Gastroesophageal sphincter (tissue), 4 donors: ENCODE measurements around the gene NAV2. TPM values are rescaled to one million over a fixed set of nuclear protein-coding genes. Genes with fewer than 3 reads are reported as not detected.
A peak's percentile ranks its signal among the peaks of the same experiment; 100 is the strongest.

ENCODE experiments used
- ATAC-seq: fragments of 150-250 bp; one replicate; pipeline ENCODE4 v1.9.1; 2016; ENCODE audit warnings: mild to moderate bottlenecking, moderate library complexity
- H3K27ac ChIP-seq, 4 donors: fragments of 200-600 bp; sonication (generic) in 3 of 4; 1 replicate in 3 of 4; 2 replicates in 1 of 4; pipeline ENCODE4 v1.5.1; 2016 to 2019
- H3K27me3 ChIP-seq: fragments of 200-600 bp; sonication (generic); one replicate; pipeline ENCODE4 v1.5.1; 2019
- H3K36me3 ChIP-seq, 2 donors: fragments of 200-600 bp; sonication (generic); one replicate each; pipeline ENCODE4 v1.5.1; 2019; ENCODE audit warnings: control low read depth in 1 of 2
- H3K4me1 ChIP-seq, 3 donors: fragments of 200-600 bp; sonication (generic); 1 replicate in 2 of 3; 2 replicates in 1 of 3; pipeline ENCODE4 v1.5.1; 2016 to 2019; ENCODE audit warnings: control low read depth in 2 of 3
- H3K4me3 ChIP-seq, 2 donors: fragments of 200-600 bp; sonication (generic); one replicate each; pipeline ENCODE4 v1.5.1; 2019; ENCODE audit warnings: mild to moderate bottlenecking in 1 of 2, moderate library complexity in 1 of 2
- H3K9me3 ChIP-seq, 3 donors: fragments of 200-600 bp; sonication (generic); one replicate each; pipeline ENCODE4 v1.5.1; 2017 to 2019; ENCODE audit warnings: control low read depth in 2 of 3
- EP300 ChIP-seq: sonication (generic); formaldehyde crosslinking; IDR thresholded peaks from one replicate; pipeline ENCODE4 v1.6.1; 2017; ENCODE audit warnings: antibody characterized with exemption, mild to moderate bottlenecking
- POLR2A ChIP-seq, 2 donors: fragments of 450-650 bp; IDR thresholded peaks; one replicate each; pipeline ENCODE4 v1.6.1; 2017; ENCODE audit warnings: antibody characterized with exemption in 2 of 2, mild to moderate bottlenecking in 2 of 2, moderate library complexity in 1 of 2
- POLR2AphosphoS5 ChIP-seq: sonication (generic); formaldehyde crosslinking; IDR thresholded peaks from one replicate; pipeline ENCODE4 v1.6.1; 2017; ENCODE audit warnings: antibody characterized with exemption
- WGBS, 2 donors: methylation state at CpG; one replicate each; pipeline ENCODE4 v1.1.5; 2018; ENCODE audit warnings: low coverage in 1 of 2; 5-methylcytosine and 5-hydroxymethylcytosine counted together
- total RNA-seq, 4 donors: library from RNA; depleted of rRNA; stranded (reverse); fragments of >200 nt; gene quantifications; one replicate each; pipeline ENCODE4 v1.1.0, GENCODE V29; 2016
- TF ChIP-seq, protein P1 (sequence below), 4 experiments: fragments of 200-600 bp in 2 of 4; fragments of 450-650 bp in 2 of 4; sonication (generic) in 1 of 4; IDR thresholded peaks; one replicate each; pipeline ENCODE4 v1.5.1; 2017 to 2019; ENCODE audit warnings: antibody characterized with exemption in 4 of 4, mild to moderate bottlenecking in 2 of 4, moderate library complexity in 2 of 4

NAV2 gene
- total RNA-seq, 4 donors from 2014 or later = 19.5 to 57.1 (median 43.4) TPM

DNA sequence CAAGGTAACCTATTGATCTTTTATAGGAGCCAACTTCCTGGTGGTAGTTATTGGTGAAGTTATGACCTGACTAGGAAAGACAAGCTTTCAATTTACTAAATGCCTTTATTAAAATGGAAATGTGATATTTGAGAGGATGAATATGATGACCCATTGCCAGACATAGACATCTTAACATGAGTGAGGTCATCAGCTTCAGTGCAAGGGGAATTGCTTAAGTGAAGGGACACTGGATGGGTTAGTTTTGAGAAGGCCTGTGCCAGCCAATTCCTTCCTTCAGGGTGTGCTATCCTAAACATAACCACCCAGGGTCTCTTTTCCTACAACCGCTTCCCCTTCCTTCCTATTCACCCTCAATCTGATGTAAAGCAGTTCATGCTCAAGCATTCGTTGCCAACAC lies 21.5 kb downstream of the NAV2 start:
- Histone ChIP-seq H3K4me3 (no peak overlapping the region), H3K4me1 (peaks cover 9 to 96% (median 11%) of the 10 kb centered on the region in 3 donors), H3K36me3 (no peaks in the 10 kb centered on the region), H3K9me3 (no peaks in the 10 kb centered on the region), H3K27me3 (no peaks in the 10 kb centered on the region), H3K27ac (peak overlapping the region; percentile 77 to 80 (median 79))
- no peak for ATAC-seq
- WGBS, 2 donors = 69 to 79% methylated on average over 2 of the region's 2 CpGs
- no peak for TF ChIP-seq EP300
- TF ChIP-seq POLR2A (IDR thresholded peaks at IDR 0.05) = no peak
- TF ChIP-seq POLR2AphosphoS5 = no peak
- TF ChIP-seq, protein P1, sequence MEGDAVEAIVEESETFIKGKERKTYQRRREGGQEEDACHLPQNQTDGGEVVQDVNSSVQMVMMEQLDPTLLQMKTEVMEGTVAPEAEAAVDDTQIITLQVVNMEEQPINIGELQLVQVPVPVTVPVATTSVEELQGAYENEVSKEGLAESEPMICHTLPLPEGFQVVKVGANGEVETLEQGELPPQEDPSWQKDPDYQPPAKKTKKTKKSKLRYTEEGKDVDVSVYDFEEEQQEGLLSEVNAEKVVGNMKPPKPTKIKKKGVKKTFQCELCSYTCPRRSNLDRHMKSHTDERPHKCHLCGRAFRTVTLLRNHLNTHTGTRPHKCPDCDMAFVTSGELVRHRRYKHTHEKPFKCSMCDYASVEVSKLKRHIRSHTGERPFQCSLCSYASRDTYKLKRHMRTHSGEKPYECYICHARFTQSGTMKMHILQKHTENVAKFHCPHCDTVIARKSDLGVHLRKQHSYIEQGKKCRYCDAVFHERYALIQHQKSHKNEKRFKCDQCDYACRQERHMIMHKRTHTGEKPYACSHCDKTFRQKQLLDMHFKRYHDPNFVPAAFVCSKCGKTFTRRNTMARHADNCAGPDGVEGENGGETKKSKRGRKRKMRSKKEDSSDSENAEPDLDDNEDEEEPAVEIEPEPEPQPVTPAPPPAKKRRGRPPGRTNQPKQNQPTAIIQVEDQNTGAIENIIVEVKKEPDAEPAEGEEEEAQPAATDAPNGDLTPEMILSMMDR (IDR thresholded peaks at IDR 0.05) = no peak

DNA sequence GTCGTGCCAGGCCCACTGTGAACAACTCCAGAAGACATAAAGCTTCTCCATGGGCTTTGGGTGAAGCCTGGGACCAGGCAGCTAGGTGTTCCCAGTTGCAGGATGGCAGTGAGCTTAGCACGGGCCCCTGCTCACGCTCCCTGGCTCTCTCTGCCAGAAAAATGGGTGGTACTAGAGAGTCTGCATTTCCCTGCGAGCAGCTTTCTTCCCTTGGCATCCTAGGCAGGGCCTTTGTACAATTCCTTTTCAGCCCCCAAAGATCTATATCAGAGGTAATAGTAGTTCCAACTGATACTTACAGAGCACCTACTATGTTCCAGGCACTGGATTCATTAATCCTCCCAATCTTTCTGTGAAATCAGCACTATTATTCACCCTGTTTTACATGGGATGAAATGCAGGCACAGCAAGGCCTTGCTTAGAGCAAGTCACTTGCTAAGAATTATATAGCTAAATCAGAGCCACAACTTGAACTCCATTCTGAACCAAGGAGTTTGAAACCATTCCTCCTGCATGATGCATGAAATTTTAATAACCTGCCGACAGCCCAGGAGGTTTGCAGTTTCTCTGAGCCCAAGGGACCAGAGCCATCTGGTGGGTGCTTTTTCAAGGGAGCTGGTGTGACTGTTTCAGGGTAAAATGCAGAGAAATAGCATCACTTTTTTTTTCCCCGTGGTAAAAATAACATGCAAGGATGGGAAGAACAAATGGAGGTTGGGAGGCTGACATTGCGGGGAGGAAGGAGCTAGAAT lies 22.7 kb downstream of the NAV2 start:
- peak; percentile 68 for ATAC-seq
- Histone ChIP-seq H3K27me3 (no peaks in the 10 kb centered on the region), H3K27ac (peak overlapping the region; percentile 77 to 80 (median 79)), H3K4me1 (peaks cover 7 to 96% (median 15%) of the 10 kb centered on the region in 3 donors), H3K36me3 (no peaks in the 10 kb centered on the region), H3K4me3 (no peak overlapping the region), H3K9me3 (no peaks in the 10 kb centered on the region)
- WGBS, 2 donors = 50 to 56% methylated on average over 3 to 4 of the region's 7 CpGs
- no peak for TF ChIP-seq POLR2A (IDR thresholded peaks at IDR 0.05)
- TF ChIP-seq EP300 = no peak
- peak; percentile 55 for TF ChIP-seq POLR2AphosphoS5
- TF ChIP-seq, protein P1 (IDR thresholded peaks at IDR 0.05) = peak; percentile 17 to 64 (median 58)

DNA sequence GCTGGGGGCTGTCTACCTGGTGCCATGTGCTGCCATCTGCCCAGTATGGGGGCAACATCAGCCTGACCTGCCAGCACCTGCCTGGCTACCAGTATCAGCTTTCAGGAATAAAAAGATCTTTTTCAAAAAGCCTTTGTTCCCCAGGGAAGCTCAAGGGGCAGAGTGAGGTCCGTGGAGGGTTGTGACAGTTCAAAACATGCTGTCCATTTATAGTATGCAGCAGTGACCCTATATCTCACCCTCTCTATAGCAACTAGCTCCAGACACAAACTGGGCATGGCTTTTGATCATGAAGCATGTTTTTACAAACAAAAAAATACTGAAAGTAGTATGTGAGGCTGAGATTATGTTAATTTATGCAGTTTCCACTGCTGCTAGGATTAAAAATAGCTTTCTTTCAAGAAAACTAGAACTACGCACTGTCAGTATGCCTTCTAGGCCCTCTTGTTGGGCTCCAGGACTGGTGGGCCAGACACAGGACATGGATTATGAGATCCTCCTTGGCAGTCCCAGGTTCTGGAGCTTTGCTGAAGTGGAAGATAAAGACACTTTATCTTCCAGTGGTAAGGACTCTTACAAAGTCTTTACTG lies 23.4 kb downstream of the NAV2 start:
- ATAC-seq = no peak
- Histone ChIP-seq H3K9me3 (no peaks in the 10 kb centered on the region), H3K27ac (peak overlapping the region; percentile 77 to 80 (median 79)), H3K4me1 (peaks cover 7 to 94% (median 15%) of the 10 kb centered on the region in 3 donors), H3K27me3 (no peaks in the 10 kb centered on the region), H3K4me3 (no peak overlapping the region), H3K36me3 (no peaks in the 10 kb centered on the region)
- no peak for TF ChIP-seq EP300
- TF ChIP-seq, protein P1 (IDR thresholded peaks at IDR 0.05) = peak in 1 of 4 experiments; percentile 1
- WGBS, 2 donors = 39 to 46% methylated on average over 2 of the region's 2 CpGs

DNA sequence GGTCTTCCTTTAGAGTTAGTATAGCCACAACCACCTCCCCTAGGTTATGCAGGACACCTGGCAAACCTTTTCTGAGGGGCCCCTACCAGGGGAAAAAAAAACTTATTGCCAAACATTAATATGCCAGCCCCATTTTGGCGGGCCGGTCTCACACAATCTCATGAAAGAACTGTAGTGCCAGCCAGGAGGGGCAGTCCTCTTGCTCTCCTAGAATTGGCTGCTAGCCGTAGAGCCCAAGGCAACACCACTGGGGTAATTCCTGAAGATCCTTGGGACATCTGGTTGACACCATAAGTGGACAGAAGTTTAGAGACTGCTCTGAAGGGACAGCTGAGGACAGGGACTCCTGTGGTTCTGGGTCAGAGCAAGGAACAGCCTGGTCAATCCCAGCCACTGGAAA lies 24.2 kb downstream of the NAV2 start:
- TF ChIP-seq, protein P1 (IDR thresholded peaks at IDR 0.05) = no peak
- TF ChIP-seq POLR2A (IDR thresholded peaks at IDR 0.05) (no peak), POLR2AphosphoS5 (no peak), EP300 (no peak)
- H3K36me3 ChIP-seq = no peaks in the 10 kb centered on the region
- peak overlapping the region; percentile 77 to 80 (median 79) for H3K27ac ChIP-seq
- H3K27me3 ChIP-seq = no peaks in the 10 kb centered on the region
- H3K4me3 ChIP-seq = no peak overlapping the region
- WGBS, 2 donors = 100% methylated on average over 2 of the region's 3 CpGs; no CpG with 5 or more reads in 1 of the 2 donors
- no peak for ATAC-seq
- H3K4me1 ChIP-seq = peaks cover 7 to 89% (median 15%) of the 10 kb centered on the region in 3 donors
- no peaks in the 10 kb centered on the region for H3K9me3 ChIP-seq

DNA sequence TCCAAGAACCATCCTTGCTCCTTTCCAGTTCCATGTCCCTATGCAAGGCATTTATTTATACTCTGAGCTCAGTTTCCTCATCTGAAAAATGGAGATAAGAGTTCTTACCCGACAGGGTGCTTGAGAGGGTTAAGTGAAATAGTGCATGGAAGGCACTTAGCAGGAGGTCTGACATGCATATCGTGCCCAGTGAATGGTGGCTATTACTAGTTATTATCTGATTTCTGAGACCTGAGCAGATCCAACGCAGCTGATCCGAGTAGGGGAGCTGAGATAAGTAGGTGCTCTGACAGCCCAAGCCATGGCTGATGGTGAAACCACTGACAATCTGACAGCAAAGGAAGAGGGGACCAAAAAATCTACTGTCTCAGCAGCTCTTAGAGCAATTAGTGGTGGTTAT lies 24.9 kb downstream of the NAV2 start:
- 76 to 85% methylated on average over 3 to 4 of the region's 4 CpGs for WGBS, 2 donors
- ATAC-seq = no peak
- H3K4me3 ChIP-seq = no peak overlapping the region

More for the DNA sequence above, 24.9 kb downstream of the NAV2 start:
- H3K9me3 ChIP-seq = no peaks in the 10 kb centered on the region
- H3K27ac ChIP-seq = peak overlapping the region in 1 of 4 donors; percentile 80
- TF ChIP-seq POLR2A (IDR thresholded peaks at IDR 0.05) (no peak), EP300 (no peak), POLR2AphosphoS5 (no peak)
- TF ChIP-seq, protein P1 (IDR thresholded peaks at IDR 0.05) = no peak
- peaks cover 7 to 90% (median 15%) of the 10 kb centered on the region in 3 donors for H3K4me1 ChIP-seq
- no peaks in the 10 kb centered on the region for H3K27me3 ChIP-seq
- no peaks in the 10 kb centered on the region for H3K36me3 ChIP-seq
